K562 (cell line): Measurements from ENCODE around the gene SH3BGRL3. TPM values are rescaled to one million over a fixed set of nuclear protein-coding genes. Genes with fewer than 3 reads are reported as not detected.

Experiments
- ATAC-seq: fragments of 200-7000 bp; cut with Tn5 transposase; 3 replicates; pipeline ENCODE4 v1.9.1; 2020; ENCODE audit warnings: moderate library complexity
- BruUV-seq: library from RNA; stranded (reverse); fragments of 400-500 nt; replicated peaks from 2 replicates; lab custom pipeline; 2021; lab: Mats Ljungman, UMichigan
- CTCF ChIA-PET: fragments of 300-600 bp; formaldehyde crosslinking; extraction: SDS; loops from one replicate; lab custom pipeline; 2021; ENCODE audit warnings: low intra/inter-chr PET ratio; lab: Yijun Ruan, JAX
- POLR2A ChIA-PET: fragments of 300-600, 350-650 bp; sonication (Branson Sonifier 250); formaldehyde crosslinking; extraction: SDS; loops from one replicate; lab custom pipeline; 2021; ENCODE audit warnings: antibody characterized with exemption, inconsistent platforms; lab: Yijun Ruan, JAX
- DNase-seq, 4 experiments: peaks; one replicate each; pipeline versions ENCODE4 v3.0.0 to v3.0.0-alpha.2; 2011 to 2018; ENCODE audit warnings: low spot score in 3 of 4, mixed read lengths in 3 of 4; ENCODE audit errors: extremely low read depth in 1 of 4
- FAIRE-seq: peaks from 2 replicates; lab custom pipeline; 2011; peaks lifted over from hg19 to GRCh38; lab: Jason Lieb, UNC
- H2AFZ ChIP-seq: 2 replicates; pipeline ENCODE4 v1.6.0; 2011; ENCODE audit warnings: low read depth, low read length, control low read depth, inconsistent platforms
- H3K27ac ChIP-seq: fragments of 200-600 bp; 3 replicates; pipeline ENCODE4 v1.8.0; 2011; ENCODE audit warnings: low read depth, mild to moderate bottlenecking, control low read depth, inconsistent platforms, low read length, moderate library complexity, mixed read lengths; ENCODE audit errors: extremely low read depth
- H3K27me3 ChIP-seq, 2 experiments: fragments of 300-600 bp in 1 of 2; 2 replicates in 1 of 2; 3 replicates in 1 of 2; pipeline versions ENCODE4 v1.6.0 to v1.8.0; 2011; ENCODE audit warnings: inconsistent platforms in 2 of 2, low read length in 2 of 2, mild to moderate bottlenecking in 1 of 2, mixed read lengths in 1 of 2, moderate library complexity in 1 of 2; ENCODE audit not compliant: control insufficient read depth in 2 of 2, insufficient read depth in 2 of 2
- H3K36me3 ChIP-seq: fragments of 300-600 bp; 3 replicates; pipeline ENCODE4 v1.8.0; 2011; ENCODE audit warnings: mild to moderate bottlenecking, low read length, inconsistent platforms; ENCODE audit not compliant: control insufficient read depth, insufficient read depth
- H3K4me1 ChIP-seq, 2 experiments: fragments of 200-600 bp in 1 of 2; replicated peaks in 1 of 2; 2 replicates in 1 of 2; 3 replicates in 1 of 2; pipeline versions ENCODE4 v1.5.1 to v1.8.0; 2011; ENCODE audit warnings: inconsistent platforms in 2 of 2, low read length in 2 of 2, mild to moderate bottlenecking in 1 of 2, mixed read lengths in 1 of 2, moderate library complexity in 1 of 2; ENCODE audit not compliant: control insufficient read depth in 2 of 2, insufficient read depth in 2 of 2
- H3K4me2 ChIP-seq: 2 replicates; pipeline ENCODE4 v1.6.1; 2011; ENCODE audit warnings: low read length, control low read depth, inconsistent platforms, mixed read lengths; ENCODE audit not compliant: insufficient read depth
- H3K4me3 ChIP-seq: fragments of 200-600 bp; sonication (generic), shearing (Covaris generic); 2 replicates; pipeline ENCODE4 v1.5.1; 2016; ENCODE audit warnings: control low read depth, inconsistent platforms
- H3K79me2 ChIP-seq: fragments of 200-600 bp; 3 replicates; pipeline ENCODE4 v1.8.0; 2011; ENCODE audit warnings: low read length, inconsistent platforms; ENCODE audit not compliant: control insufficient read depth, insufficient read depth
- H3K9ac ChIP-seq, 2 experiments: 2 replicates each; pipeline versions ENCODE4 v1.6.0 to v1.6.1; 2011; ENCODE audit warnings: low read depth in 2 of 2, low read length in 2 of 2, control low read depth in 1 of 2, inconsistent platforms in 1 of 2, mild to moderate bottlenecking in 1 of 2, mixed read lengths in 1 of 2; ENCODE audit not compliant: insufficient read depth in 1 of 2
- H3K9me1 ChIP-seq: one replicate; pipeline ENCODE4 v1.6.0; 2011; ENCODE audit warnings: inconsistent platforms, mild to moderate bottlenecking, low read length, moderate library complexity; ENCODE audit not compliant: control insufficient read depth, insufficient read depth
- H3K9me3 ChIP-seq: replicated peaks from 2 replicates; pipeline ENCODE4 v1.5.1; 2011; ENCODE audit warnings: low read depth, low read length, inconsistent platforms; ENCODE audit not compliant: control insufficient read depth, insufficient read depth
- H4K20me1 ChIP-seq: replicated peaks from 2 replicates; pipeline ENCODE4 v1.6.1; 2011; ENCODE audit warnings: low read length, inconsistent platforms, mixed read lengths; ENCODE audit not compliant: control insufficient read depth, insufficient read depth
- BRCA1 ChIP-seq, 2 experiments: fragments of 450-650 bp in 1 of 2; sonication (generic) in 1 of 2; formaldehyde crosslinking in 1 of 2; IDR thresholded peaks; 2 replicates each; pipeline versions ENCODE4 v1.5.0 to v1.6.1; 2017 to 2020; ENCODE audit warnings: mild to moderate bottlenecking in 1 of 2, missing genetic modification reagents in 1 of 2
- IRF1 ChIP-seq: sonication (generic); formaldehyde crosslinking; IDR thresholded peaks from 2 replicates; pipeline ENCODE4 v1.8.0; 2022; ENCODE audit warnings: missing genetic modification reagents, mild to moderate bottlenecking, borderline replicate concordance
- POLR2A ChIP-seq: fragments of 450-650 bp; conservative IDR thresholded peaks from 2 replicates; pipeline ENCODE4 v1.6.1; 2016
- POLR2AphosphoS5 ChIP-seq: IDR thresholded peaks from 2 replicates; pipeline ENCODE4 v1.6.1; 2011; ENCODE audit warnings: mild to moderate bottlenecking, low read depth, low read length, moderate library complexity; ENCODE audit not compliant: control insufficient read depth, insufficient read depth
- SMARCA5 ChIP-seq: fragments of 450-650 bp; IDR thresholded peaks from 2 replicates; pipeline ENCODE4 v1.6.1; 2016
- TCF7 ChIP-seq: sonication (generic); IDR thresholded peaks from 2 replicates; pipeline ENCODE4 v1.6.1; 2016; ENCODE audit warnings: antibody characterized with exemption, borderline replicate concordance
- THRB ChIP-seq: fragments of 450-650 bp; formaldehyde crosslinking; conservative IDR thresholded peaks from 2 replicates; pipeline ENCODE4 v1.4.0; 2022; ENCODE audit warnings: mild to moderate bottlenecking, missing genetic modification characterization
- ZBED1 ChIP-seq: IDR thresholded peaks from 2 replicates; pipeline ENCODE4 v1.6.1; 2014
- ZNF584 ChIP-seq: fragments of 200-800 bp; sonication (Bioruptor generic); IDR thresholded peaks from 2 replicates; pipeline ENCODE4 v1.6.1; 2016; ENCODE audit warnings: low read depth, mild to moderate bottlenecking, missing genetic modification characterization, missing compliant biosample characterization
- ZNF609 ChIP-seq: sonication (generic); formaldehyde crosslinking; IDR thresholded peaks from 2 replicates; pipeline ENCODE4 v1.8.1; 2023; ENCODE audit warnings: missing genetic modification reagents, mild to moderate bottlenecking, borderline replicate concordance
- WGBS: fragments of 100-300 bp; shearing (Covaris generic); methylation state at CpG from one replicate; pipeline ENCODE4 v1.1.6; 2016; ENCODE audit warnings: low coverage, mixed read lengths; ENCODE audit not compliant: insufficient coverage; ENCODE audit errors: missing lambda C conversion rate; 5-methylcytosine and 5-hydroxymethylcytosine counted together
- in situ Hi-C: fragments of 300-500 bp; cut with MboI; formaldehyde crosslinking; loops from 4 replicates; pipeline ENCODE4 v1.15.0; 2018; ENCODE audit warnings: inconsistent platforms, mixed read lengths
- intact Hi-C: fragments of 100-400 bp; cut with micrococcal nuclease; formaldehyde crosslinking; loops from 2 replicates; pipeline ENCODE4 v1.14.2; 2022
- polyA plus RNA-seq, 8 experiments: library from polyadenylated mRNA; depleted of rRNA in 4 of 8; stranded (reverse) in 5 of 8; unstranded in 3 of 8; fragments of >200 nt; fragmentation: Nextera tagmentation in 2 of 8; fragmentation: Illumina TruSeq in 1 of 8; extraction: Ambion mirVana in 2 of 8; extraction: Trizol in 1 of 8; gene quantifications; 2 replicates each; pipeline versions ENCODE4 v1.2.1 to v1.2.3, GENCODE V29; 2011 to 2014; ENCODE audit warnings: inconsistent platforms in 1 of 8, missing spikeins in 1 of 8
- total RNA-seq, 7 experiments: library from RNA; depleted of rRNA in 6 of 7; stranded (reverse); fragments of >200 nt in 6 of 7; fragmentation: Illumina TruSeq in 2 of 7; extraction: Trizol in 2 of 7; gene quantifications; 2 replicates each; pipeline versions ENCODE4 v1.2.1 to v1.2.3, GENCODE V29; 2011 to 2021; ENCODE audit warnings: low replicate concordance in 1 of 7

SH3BGRL3 gene
- total and polyA plus RNA-seq, 9 of the 15 experiments (the other 6 are each of a cell fraction or from before 2014, with no cell fraction given): 30.3 to 140 (median 54.2) TPM

- intact Hi-C loops: no loop called here
- no peak for DNase-seq
- peaks cover 5% of the 10 kb centered on the region for H3K9me1 ChIP-seq
- H3K27me3 ChIP-seq: no peaks in the 10 kb centered on the region
- FAIRE-seq: no peak
- no peak overlapping the region for H3K4me3 ChIP-seq
- ChIA-PET CTCF (interaction anchor here (1.6 kb wide), 1 partner anchor 44 kb away, joined by 3 read pairs; no protein-coding TSS in a partner anchor), POLR2A (interaction anchor here (0.7 to 3.6 kb wide), 9 partner anchors 9 to 140 kb away, joined by 3 to 10 read pairs (median 4); partner anchors contain the start of genes CD52 and CEP85)
- H3K4me1 ChIP-seq: peaks cover 61 to 69% of the 10 kb centered on the region in 2 experiments
- TF ChIP-seq POLR2AphosphoS5 (0 out of 2 replicates have a peak, but pooled peaks have one; percentile 11), SMARCA5 (no peak), TCF7 (no peak), ZNF584 (CRISPR knock-in tag) (no peak), THRB (CRISPR knock-in tag) (no peak), ZNF609 (no peak), POLR2A (peak; percentile 49; the same call in 1 of the 2 replicates), ZBED1 (no peak), BRCA1 (IDR thresholded peaks at IDR 0.05) (no peak), BRCA1 (CRISPR knock-in tag; IDR thresholded peaks at IDR 0.05) (0 out of 2 replicates have a peak, but pooled peaks have one; percentile 30), IRF1 (CRISPR knock-in tag) (no peak)
- no peak overlapping the region for H3K4me2 ChIP-seq
- BruUV-seq: no TSS peak
- H4K20me1 ChIP-seq: peaks cover 4% of the 10 kb centered on the region; the same call in 1 of the 2 replicates
- H3K9ac ChIP-seq: peak overlapping the region in 1 of 2 experiments; percentile 38; a peak in 1 of 4 replicates
- 100% methylated on average over 1 of the region's 1 CpG for WGBS
- peaks cover 24% of the 10 kb centered on the region; the same call in 2 of the 3 replicates for H3K79me2 ChIP-seq
- in situ Hi-C loops: loop anchor here (5.0 kb wide), 1 partner anchor 115 kb away; no protein-coding TSS in a partner anchor
- H3K27ac ChIP-seq: peak overlapping the region; percentile 81
- H2AFZ ChIP-seq: no peak overlapping the region
- ATAC-seq: no peak
- peaks cover 84% of the 10 kb centered on the region for H3K36me3 ChIP-seq
- H3K9me3 ChIP-seq: no peaks in the 10 kb centered on the region
Observed at GRCh38 chr1:26277719-26278118, 2.2 kb upstream of the SH3BGRL3 start.
